KOPT-K1 (cell line): ENCODE measurements around the gene STIM1.
"Not testable (repeated sequence)": the region's sequence is repeated elsewhere in the genome, so short reads cannot be mapped to it uniquely, and the experiment has no call there.

Experiments used
- H3K27ac ChIP-seq: fragments of 200-600 bp; sonication (generic); 2 replicates; pipeline ENCODE4 v1.5.1; 2016; ENCODE audit warnings: antibody characterized with exemption, mild to moderate bottlenecking, low read depth, low read length; ENCODE audit not compliant: poor library complexity, severe bottlenecking
- H3K36me3 ChIP-seq: fragments of 200-600 bp; sonication (generic); 2 replicates; pipeline ENCODE4 v1.5.1; 2017; ENCODE audit warnings: antibody characterized with exemption, mild to moderate bottlenecking, low read length, moderate library complexity; ENCODE audit not compliant: insufficient read depth
- H3K9me3 ChIP-seq: fragments of 200-600 bp; sonication (generic); 2 replicates; pipeline ENCODE4 v1.5.1; 2017; ENCODE audit warnings: antibody characterized with exemption, low read length, mild to moderate bottlenecking; ENCODE audit not compliant: insufficient read depth, poor library complexity, severe bottlenecking

The STIM1 gene

GRCh38 chr11:3854977-3855807 lies at the start of gene STIM1:
TSS of gene STIM1 (plus strand) at chr11:3855664. CDS start at chr11:3856271, 607 bp downstream.
- Histone ChIP-seq H3K27ac (peak within 1 kb of the TSS; percentile 92), H3K36me3 (no peaks in the 10 kb centered on the region), H3K9me3 (no peaks in the 10 kb centered on the region)

- 0 out of 2 replicates have a peak, but pooled peaks cover 4% of the 10 kb centered on the region for H3K36me3 ChIP-seq
- H3K9me3 ChIP-seq, result no peaks in the 10 kb centered on the region
- H3K27ac ChIP-seq, result peak within 1 kb of the TSS; percentile 65
Measured at GRCh38 chr11:3807909-3808860, 47.3 kb upstream of the STIM1 start, which contains the start of gene PGAP2. TSS of gene PGAP2 (plus strand) at chr11:3808560. CDS start at chr11:3811260, 2,700 bp downstream.

GRCh38 chr11:3808861-3809623 lies 46.4 kb upstream of the STIM1 start:
- Histone ChIP-seq H3K27ac (peak overlapping the region; percentile 65), H3K36me3 (0 out of 2 replicates have a peak, but pooled peaks cover 6% of the 10 kb centered on the region), H3K9me3 (no peaks in the 10 kb centered on the region)

GRCh38 chr11:3809624-3809928 lies 45.9 kb upstream of the STIM1 start:
- H3K36me3 ChIP-seq, result 0 out of 2 replicates have a peak, but pooled peaks cover 6% of the 10 kb centered on the region
- H3K27ac ChIP-seq, result no peak overlapping the region
- H3K9me3 ChIP-seq, result no peaks in the 10 kb centered on the region

GRCh38 chr11:3810446-3810845 lies 45.0 kb upstream of the STIM1 start:
- H3K9me3 ChIP-seq, result no peaks in the 10 kb centered on the region
- no peak overlapping the region for H3K27ac ChIP-seq
- peaks cover 7% of the 10 kb centered on the region; the same call in 1 of the 2 replicates for H3K36me3 ChIP-seq

- Histone ChIP-seq H3K9me3 (no peaks in the 10 kb centered on the region), H3K36me3 (peaks cover 10% of the 10 kb centered on the region; the same call in 1 of the 2 replicates), H3K27ac (no peak overlapping the region)
Measured at GRCh38 chr11:3810951-3811350, 44.5 kb upstream of the STIM1 start.

- not testable (repeated sequence) for H3K9me3 ChIP-seq, H3K27ac ChIP-seq
- peaks cover 10% of the 10 kb centered on the region; the same call in 1 of the 2 replicates for H3K36me3 ChIP-seq
Measured at GRCh38 chr11:3814832-3815231, 40.6 kb upstream of the STIM1 start.

GRCh38 chr11:3815845-3816244 lies 39.6 kb upstream of the STIM1 start:
- Histone ChIP-seq H3K27ac (no peak overlapping the region), H3K9me3 (no peaks in the 10 kb centered on the region), H3K36me3 (peaks cover 10% of the 10 kb centered on the region; the same call in 1 of the 2 replicates)

GRCh38 chr11:3816673-3817072 lies 38.8 kb upstream of the STIM1 start:
- Histone ChIP-seq H3K36me3 (peaks cover 10% of the 10 kb centered on the region; the same call in 1 of the 2 replicates), H3K27ac (no peak overlapping the region), H3K9me3 (no peaks in the 10 kb centered on the region)

GRCh38 chr11:3817181-3817800 lies 38.2 kb upstream of the STIM1 start:
- Histone ChIP-seq H3K9me3 (no peaks in the 10 kb centered on the region), H3K36me3 (peaks cover 10% of the 10 kb centered on the region; the same call in 1 of the 2 replicates), H3K27ac (no peak overlapping the region)

- Histone ChIP-seq H3K27ac (no peak overlapping the region), H3K9me3 (no peaks in the 10 kb centered on the region), H3K36me3 (peaks cover 28% of the 10 kb centered on the region)
Measured at GRCh38 chr11:3820971-3821370, 34.5 kb upstream of the STIM1 start.

- Histone ChIP-seq H3K36me3 (peaks cover 42% of the 10 kb centered on the region), H3K27ac (no peak overlapping the region), H3K9me3 (no peaks in the 10 kb centered on the region)
Measured at GRCh38 chr11:3822312-3822711, 33.2 kb upstream of the STIM1 start.

GRCh38 chr11:3823303-3823702 lies 32.2 kb upstream of the STIM1 start:
- H3K9me3 ChIP-seq, result no peaks in the 10 kb centered on the region
- no peak overlapping the region for H3K27ac ChIP-seq
- H3K36me3 ChIP-seq, result peaks cover 52% of the 10 kb centered on the region
